OCI-LY1 (cell line): Measurements from ENCODE around the gene SLC26A8.

Experiments used
- H2AFZ ChIP-seq: fragments of 200-600 bp; sonication (generic), shearing (Covaris generic); 2 replicates; pipeline ENCODE4 v1.6.0; 2014; ENCODE audit warnings: antibody characterized with exemption, mild to moderate bottlenecking, low read length
- H3F3A ChIP-seq: fragments of 200-600 bp; sonication (generic), shearing (Covaris generic); 2 replicates; pipeline ENCODE4 v1.6.0; 2014; ENCODE audit warnings: mild to moderate bottlenecking, antibody characterized with exemption, low read length, moderate library complexity; ENCODE audit not compliant: insufficient read depth
- H3K27ac ChIP-seq: fragments of 200-600 bp; sonication (generic); 2 replicates; pipeline ENCODE4 v1.5.1; 2014; ENCODE audit warnings: low read length, mixed run types, mild to moderate bottlenecking, low read depth; ENCODE audit not compliant: poor library complexity, severe bottlenecking
- H3K27me3 ChIP-seq: fragments of 200-600 bp; sonication (generic); 2 replicates; pipeline ENCODE4 v1.6.0; 2014; ENCODE audit warnings: antibody characterized with exemption, mild to moderate bottlenecking, low read length, moderate library complexity; ENCODE audit not compliant: insufficient read depth
- H3K36me3 ChIP-seq: fragments of 200-600 bp; sonication (generic); 2 replicates; pipeline ENCODE4 v1.6.1; 2014; ENCODE audit warnings: mild to moderate bottlenecking, antibody characterized with exemption, low read length, moderate library complexity, mixed read lengths; ENCODE audit not compliant: insufficient read depth
- H3K4me1 ChIP-seq: fragments of 200-600 bp; sonication (generic); 2 replicates; pipeline ENCODE4 v1.5.1; 2014; ENCODE audit warnings: mild to moderate bottlenecking, low read length, moderate library complexity; ENCODE audit not compliant: insufficient read depth, severe bottlenecking
- H3K4me2 ChIP-seq: fragments of 200-600 bp; sonication (generic), shearing (Covaris generic); 2 replicates; pipeline ENCODE4 v1.6.1; 2014; ENCODE audit warnings: low read length
- H3K4me3 ChIP-seq: fragments of 200-600 bp; sonication (generic); 2 replicates; pipeline ENCODE4 v1.5.1; 2014; ENCODE audit warnings: low read length, low read depth, mild to moderate bottlenecking, mixed read lengths; ENCODE audit not compliant: poor library complexity, severe bottlenecking
- H3K79me2 ChIP-seq: fragments of 200-600 bp; shearing (Covaris generic); 2 replicates; pipeline ENCODE4 v1.6.1; 2016; ENCODE audit warnings: mixed run types, low read length, mixed read lengths; ENCODE audit not compliant: insufficient read depth
- H3K9ac ChIP-seq: fragments of 200-600 bp; sonication (generic), shearing (Covaris generic); 2 replicates; pipeline ENCODE4 v1.6.1; 2014; ENCODE audit warnings: mild to moderate bottlenecking, low read length, mixed read lengths
- H3K9me2 ChIP-seq: fragments of 200-600 bp; sonication (generic), shearing (Covaris generic); 2 replicates; pipeline ENCODE4 v1.6.1; 2014; ENCODE audit warnings: low read depth, mild to moderate bottlenecking, low read length, mixed read lengths
- H3K9me3 ChIP-seq: fragments of 200-600 bp; shearing (Covaris generic); 2 replicates; pipeline ENCODE4 v1.6.1; 2014; ENCODE audit warnings: low read length, mixed read lengths
- H4K20me1 ChIP-seq: fragments of 200-600 bp; sonication (generic), shearing (Covaris generic); 2 replicates; pipeline ENCODE4 v1.6.0; 2016; ENCODE audit warnings: mild to moderate bottlenecking, low read length; ENCODE audit not compliant: insufficient read depth
- CTCF ChIP-seq: fragments of 200-600 bp; sonication (generic), shearing (Covaris generic); IDR thresholded peaks from 2 replicates; pipeline ENCODE4 v1.5.1; 2017; ENCODE audit warnings: mild to moderate bottlenecking, antibody characterized with exemption, low read length, moderate library complexity, mixed read lengths
- EZH2 ChIP-seq: fragments of 200-600 bp; sonication (generic), shearing (Covaris generic); IDR thresholded peaks from 2 replicates; pipeline ENCODE4 v1.8.0; 2017; ENCODE audit warnings: borderline replicate concordance, mixed run types, mild to moderate bottlenecking, antibody characterized with exemption, low read length, moderate library complexity, mixed read lengths

SLC26A8 gene

GRCh38 chr6:35970181-35970580, 54.3 kb downstream of the SLC26A8 start:
- Histone ChIP-seq H3K9ac (no peak overlapping the region), H3K79me2 (no peaks in the 10 kb centered on the region), H3K9me3 (no peaks in the 10 kb centered on the region), H3K9me2 (no peaks in the 10 kb centered on the region), H3K27me3 (no peaks in the 10 kb centered on the region), H4K20me1 (no peaks in the 10 kb centered on the region), H3K4me1 (no peaks in the 10 kb centered on the region), H3F3A (no peaks in the 10 kb centered on the region), H3K36me3 (no peaks in the 10 kb centered on the region), H2AFZ (no peak overlapping the region), H3K4me2 (no peak overlapping the region), H3K27ac (no peak overlapping the region), H3K4me3 (no peak overlapping the region)
- no peak for TF ChIP-seq CTCF
- no peak for TF ChIP-seq EZH2

- no peaks in the 10 kb centered on the region for H3F3A ChIP-seq
- no peaks in the 10 kb centered on the region for H3K4me1 ChIP-seq
- H3K36me3 ChIP-seq: no peaks in the 10 kb centered on the region
- H3K9ac ChIP-seq: no peak overlapping the region
- H3K4me3 ChIP-seq: no peak overlapping the region
- no peaks in the 10 kb centered on the region for H3K9me3 ChIP-seq
- H3K27me3 ChIP-seq: no peaks in the 10 kb centered on the region
- no peak overlapping the region for H3K4me2 ChIP-seq
- H3K79me2 ChIP-seq: no peaks in the 10 kb centered on the region
- H3K27ac ChIP-seq: no peak overlapping the region
- H2AFZ ChIP-seq: no peak overlapping the region
- no peaks in the 10 kb centered on the region for H3K9me2 ChIP-seq
- TF ChIP-seq CTCF: no peak
- TF ChIP-seq EZH2: no peak
- H4K20me1 ChIP-seq: no peaks in the 10 kb centered on the region
Measured at GRCh38 chr6:35969646-35970045, 54.8 kb downstream of the SLC26A8 start.

- no peak overlapping the region for H3K27ac ChIP-seq
- H3K9me3 ChIP-seq: no peaks in the 10 kb centered on the region
- no peaks in the 10 kb centered on the region for H4K20me1 ChIP-seq
- TF ChIP-seq CTCF: no peak
- TF ChIP-seq EZH2: no peak
- H3K79me2 ChIP-seq: no peaks in the 10 kb centered on the region
- H3K36me3 ChIP-seq: no peaks in the 10 kb centered on the region
- no peaks in the 10 kb centered on the region for H3K27me3 ChIP-seq
- no peaks in the 10 kb centered on the region for H3K4me1 ChIP-seq
- no peak overlapping the region for H3K4me2 ChIP-seq
- no peak overlapping the region for H2AFZ ChIP-seq
- no peak overlapping the region for H3K9ac ChIP-seq
- no peak overlapping the region for H3K4me3 ChIP-seq
- H3K9me2 ChIP-seq: no peaks in the 10 kb centered on the region
- no peaks in the 10 kb centered on the region for H3F3A ChIP-seq
Measured at GRCh38 chr6:35968821-35969220, 55.6 kb downstream of the SLC26A8 start.
